NCI-H1417 treated with DMSO at 0.1 percent for 48 hours (cell line): ENCODE results near the gene MGA.
"Not testable (repeated sequence)": the region's sequence is repeated elsewhere in the genome, so short reads cannot be mapped to it uniquely, and the experiment has no call there.

Source experiments
- DNase-seq: peaks from one replicate; lab custom pipeline; 2025; lab: John Stamatoyannopoulos, UW

The MGA gene

DNA sequence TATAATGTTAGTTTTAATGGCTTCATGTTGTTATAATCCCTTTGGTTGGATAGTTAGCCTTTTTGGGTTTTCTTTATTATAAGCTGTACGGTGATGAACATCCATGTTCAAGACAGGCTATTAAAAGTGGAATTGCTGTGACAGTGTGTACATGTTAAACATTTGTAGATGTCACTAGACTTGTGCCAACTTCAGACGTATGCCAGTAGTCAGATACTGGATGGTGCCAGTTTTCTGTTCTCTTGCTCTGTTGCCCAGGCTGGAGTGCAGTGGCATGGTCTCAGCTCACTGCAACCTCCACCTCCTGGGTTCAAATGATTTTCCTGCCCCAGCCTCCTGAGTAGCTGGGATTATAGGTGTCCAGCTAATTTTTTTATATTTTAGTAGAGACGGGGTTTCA, 54.1 kb downstream of the MGA start:
- no peak for DNase-seq

DNA sequence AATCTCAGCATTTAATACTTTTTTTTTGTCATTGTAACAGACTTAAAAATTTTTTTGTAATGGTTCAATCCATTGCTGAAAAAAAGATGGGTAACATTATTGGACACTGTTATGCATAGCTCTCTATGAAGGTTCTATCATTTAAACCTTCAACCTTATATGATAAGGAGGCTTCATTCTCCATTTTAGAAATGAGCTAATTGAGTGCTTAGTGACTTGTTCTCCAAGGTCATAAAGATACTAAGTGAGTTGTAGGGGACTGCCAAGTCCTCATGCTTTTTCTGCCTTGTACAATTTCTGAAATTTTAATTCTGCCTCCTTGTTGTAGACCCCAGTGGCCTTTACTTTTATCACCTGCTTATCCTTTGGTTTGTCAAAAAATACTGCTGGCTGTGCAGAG, 56.7 kb downstream of the MGA start:
- DNase-seq = no peak

DNA sequence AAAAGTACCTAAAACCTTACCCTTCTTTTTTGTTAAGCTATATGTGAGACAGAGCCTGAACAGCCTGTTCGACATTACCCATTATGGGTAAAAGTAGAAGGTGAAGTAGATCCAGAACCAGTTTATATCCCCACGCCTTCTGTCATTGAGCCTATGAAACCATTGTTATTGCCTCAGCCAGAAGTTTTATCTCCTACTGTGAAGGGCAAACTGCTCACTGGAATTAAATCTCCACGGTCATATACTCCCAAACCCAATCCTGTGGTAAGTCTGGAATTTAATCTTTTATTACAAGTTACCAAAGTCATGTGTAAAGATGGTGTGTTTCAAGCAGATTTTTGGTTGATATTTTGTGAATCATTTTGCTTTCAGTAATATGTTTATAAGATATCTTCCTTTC, 66.9 kb downstream of the MGA start:
- DNase-seq = no peak

DNA sequence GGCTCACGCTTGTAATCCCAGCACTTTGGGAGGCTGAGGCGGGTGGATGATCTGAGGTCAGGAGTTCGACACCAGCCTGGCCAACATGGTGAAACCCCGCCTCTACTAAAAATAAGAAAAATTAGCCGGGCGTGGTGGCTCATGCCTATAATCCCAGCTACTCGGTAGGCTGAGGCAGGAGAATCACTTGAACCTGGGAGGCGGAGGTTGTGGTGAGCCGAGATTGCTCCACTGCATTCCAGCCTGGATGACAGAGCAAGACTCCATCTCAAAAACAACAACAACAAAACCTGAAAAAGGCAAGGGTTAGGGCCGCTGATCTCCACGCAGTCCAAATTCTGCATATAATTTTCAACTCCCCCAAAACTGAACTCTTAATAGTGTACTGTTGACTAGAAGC, 67.9 kb downstream of the MGA start:
- not testable (repeated sequence) for DNase-seq

DNA sequence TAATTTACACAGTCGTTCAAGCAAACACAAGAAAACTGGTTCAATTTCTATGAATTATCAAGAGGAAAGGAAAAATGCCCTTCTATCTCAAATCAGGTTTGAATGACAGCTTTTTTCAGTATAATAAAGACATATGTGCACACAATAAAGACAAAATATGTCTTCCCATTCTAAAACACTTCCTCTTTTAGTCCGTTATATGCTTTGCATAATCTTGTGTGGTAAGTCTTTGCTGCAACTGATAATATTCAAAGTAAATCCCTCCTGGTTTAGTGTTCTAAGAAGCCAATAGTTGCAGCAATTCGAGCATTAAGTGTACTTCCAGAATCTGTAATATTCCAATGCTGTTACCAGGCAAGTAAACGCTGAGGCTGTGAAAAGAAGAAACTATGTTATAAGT, 70.3 kb downstream of the MGA start:
- DNase-seq = no peak

DNA sequence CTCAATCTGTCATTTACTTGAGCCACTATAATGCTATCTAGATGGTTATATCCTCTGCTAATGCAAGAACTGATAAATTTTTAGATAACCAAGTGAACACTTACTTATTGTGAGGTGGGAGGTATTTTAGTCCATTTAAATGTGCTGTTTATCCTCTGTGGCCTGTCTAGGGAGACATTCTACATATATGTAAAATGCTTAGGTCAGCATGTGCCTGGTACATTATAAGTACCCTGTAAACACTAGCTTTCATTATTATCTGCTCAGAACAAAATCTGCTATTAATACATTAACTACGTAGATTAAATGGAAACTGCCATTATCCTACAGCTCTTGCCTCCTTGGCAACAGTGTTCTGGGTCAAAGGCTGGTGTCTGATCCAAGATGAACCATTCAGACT, 72.3 kb downstream of the MGA start:
- no peak for DNase-seq

DNA sequence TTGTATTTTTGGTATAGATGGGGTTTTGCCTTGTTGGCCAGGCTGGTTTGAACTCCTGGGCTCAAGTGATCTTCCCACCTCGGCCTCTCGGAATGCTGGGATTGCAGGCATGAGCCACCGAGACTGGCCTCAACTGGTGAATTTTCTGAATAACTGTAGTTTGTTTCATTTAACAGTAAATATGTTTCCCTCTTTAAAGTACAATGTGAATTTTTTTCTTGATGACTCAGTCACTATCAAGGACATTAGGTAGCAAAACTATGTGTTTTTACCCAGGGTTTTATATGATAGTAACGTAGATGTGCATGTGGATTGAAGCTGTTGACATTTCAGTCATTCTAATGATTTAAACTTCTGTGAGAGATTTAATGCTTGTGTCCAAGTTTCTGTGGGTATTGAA, 73.9 kb downstream of the MGA start:
- no peak for DNase-seq

DNA sequence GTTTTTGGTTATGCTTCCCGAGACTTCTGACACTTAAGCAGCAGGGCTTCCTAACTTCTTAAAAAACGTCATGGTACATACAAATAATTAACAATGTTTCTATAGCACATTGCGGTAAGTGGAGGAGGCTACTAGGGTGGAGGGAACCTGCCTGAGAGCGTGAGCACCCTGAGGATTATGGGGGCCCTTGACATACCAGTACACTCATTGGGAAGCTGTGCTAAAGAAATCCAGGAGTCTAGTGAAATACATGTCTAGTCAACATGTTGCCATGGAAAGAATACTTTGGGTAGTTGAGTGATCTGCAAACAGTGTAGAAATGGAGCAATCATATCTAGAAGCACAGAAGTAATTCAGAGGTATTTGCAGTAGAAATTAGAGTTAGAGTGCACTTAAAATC, 74.8 kb downstream of the MGA start:
- DNase-seq = no peak

DNA sequence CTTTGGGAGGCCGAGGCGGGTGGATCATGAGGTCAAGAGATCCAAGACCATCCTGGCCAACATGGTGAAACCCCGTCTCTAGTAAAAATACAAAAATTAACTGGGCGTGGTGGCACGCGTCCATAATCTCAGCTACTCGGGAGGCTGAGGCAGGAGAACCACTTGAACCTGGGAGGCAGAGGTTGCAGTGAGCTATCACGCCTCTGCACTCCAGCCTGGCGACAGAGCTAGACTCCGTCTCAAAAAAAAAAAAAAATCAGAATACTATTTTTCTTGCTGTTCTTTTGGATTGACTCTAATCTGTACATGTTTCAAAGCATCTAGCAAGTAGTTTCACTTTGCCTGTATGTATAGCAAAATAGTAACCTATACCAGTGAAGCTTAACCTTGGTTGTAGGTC, 75.3 kb downstream of the MGA start:
- not testable (repeated sequence) for DNase-seq

DNA sequence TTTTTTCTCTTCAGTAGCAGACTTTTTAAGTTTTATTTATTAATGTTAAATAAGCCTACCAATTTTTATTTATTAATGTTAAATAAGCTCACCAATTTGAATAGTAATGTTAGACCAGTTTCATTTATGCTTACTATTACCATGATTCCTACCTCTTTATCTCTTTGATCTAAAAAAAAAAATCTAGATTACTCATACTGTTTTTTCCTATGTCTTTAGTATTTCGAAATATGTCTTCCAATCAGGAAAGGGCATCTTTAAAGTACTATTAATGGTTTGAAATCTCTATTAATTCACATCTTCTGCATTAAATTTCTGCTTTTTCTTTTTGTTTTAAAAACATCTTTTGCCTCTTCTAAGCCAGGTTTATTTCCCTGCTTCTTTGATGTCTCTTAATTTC, 86.6 kb downstream of the MGA start:
- no peak for DNase-seq

DNA sequence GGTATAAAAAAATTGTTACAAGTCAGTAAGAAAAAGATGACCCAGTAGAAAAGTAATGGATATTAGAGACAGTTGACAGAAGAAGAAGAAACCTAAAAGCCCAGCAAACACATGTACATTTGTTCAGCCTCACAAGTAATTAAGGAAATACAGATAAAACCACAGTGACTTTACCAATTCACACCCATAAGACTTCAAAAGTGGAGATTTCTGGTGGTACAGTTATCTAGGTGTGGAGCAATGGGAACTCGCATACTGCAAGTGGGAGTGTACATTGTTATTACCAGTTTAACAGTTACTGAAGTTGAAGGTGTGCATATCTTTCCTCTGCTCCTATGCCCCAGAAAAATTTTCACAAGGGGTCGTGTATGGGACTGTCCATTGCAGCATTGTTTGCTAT, 96.0 kb downstream of the MGA start:
- no peak for DNase-seq

DNA sequence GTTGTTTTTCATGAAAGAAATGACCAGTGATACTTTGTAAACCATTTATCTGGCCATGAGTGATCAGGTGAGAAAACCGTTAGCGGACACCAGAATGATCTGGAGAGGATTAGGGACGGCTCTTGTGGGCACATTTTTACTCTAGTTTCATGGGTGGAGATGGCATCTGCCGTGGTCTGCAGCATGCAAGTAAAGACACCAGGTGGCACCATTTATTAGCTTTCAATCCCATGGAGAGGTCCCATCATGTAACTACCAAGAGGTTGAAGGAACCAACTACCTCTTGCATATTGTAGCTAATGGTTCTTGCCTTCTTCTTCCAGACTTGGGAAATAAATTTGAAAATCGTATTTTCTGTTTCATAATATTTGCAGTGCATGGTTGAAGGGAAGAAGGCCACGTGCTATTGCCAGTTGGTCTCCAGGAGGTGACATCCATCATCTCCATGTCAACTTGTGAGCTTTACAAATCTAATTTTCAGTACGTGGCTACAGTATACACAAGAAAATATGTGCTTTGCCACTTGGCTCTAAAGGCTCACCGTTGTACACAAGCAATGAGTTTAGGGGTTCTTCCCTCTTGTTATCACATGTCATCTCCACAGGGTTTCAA, 112.6 kb downstream of the MGA start:
- DNase-seq = no peak

DNA sequence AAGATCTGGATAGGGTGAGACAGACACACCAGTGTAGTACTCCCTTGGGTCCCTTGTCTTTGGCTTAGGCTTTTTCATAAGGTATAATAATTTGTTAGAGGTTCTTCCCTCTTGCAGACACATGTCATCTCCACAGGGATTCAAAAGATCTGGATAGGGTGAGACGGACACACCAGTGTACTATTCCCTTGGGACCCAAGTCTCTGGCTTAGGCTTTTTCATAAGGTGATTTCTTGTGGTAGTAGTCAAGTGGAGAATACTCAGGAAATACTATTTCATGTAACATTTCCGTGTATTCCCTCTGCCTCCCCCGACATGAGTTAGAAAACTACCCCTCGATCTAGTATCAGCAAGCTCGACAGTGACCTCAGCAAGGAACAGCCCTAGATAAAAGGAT, 113.1 kb downstream of the MGA start:
- no peak for DNase-seq

DNA sequence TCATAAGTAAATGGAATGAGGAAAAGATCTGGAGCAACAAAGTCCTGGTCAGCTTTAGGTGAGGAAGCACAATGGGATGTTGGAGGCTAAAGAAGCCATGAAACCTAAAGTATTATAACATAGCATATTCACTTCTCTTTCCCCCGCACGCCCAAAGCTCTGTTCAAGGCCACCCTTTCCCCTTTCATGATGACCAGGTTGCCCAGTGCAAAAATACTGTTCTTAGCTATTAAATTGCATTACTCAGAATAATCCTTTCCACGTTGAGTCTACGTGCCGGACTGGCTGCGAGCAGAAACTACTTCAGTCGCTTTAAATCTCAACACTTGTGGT, 113.5 kb downstream of the MGA start:
- DNase-seq = no peak

DNA sequence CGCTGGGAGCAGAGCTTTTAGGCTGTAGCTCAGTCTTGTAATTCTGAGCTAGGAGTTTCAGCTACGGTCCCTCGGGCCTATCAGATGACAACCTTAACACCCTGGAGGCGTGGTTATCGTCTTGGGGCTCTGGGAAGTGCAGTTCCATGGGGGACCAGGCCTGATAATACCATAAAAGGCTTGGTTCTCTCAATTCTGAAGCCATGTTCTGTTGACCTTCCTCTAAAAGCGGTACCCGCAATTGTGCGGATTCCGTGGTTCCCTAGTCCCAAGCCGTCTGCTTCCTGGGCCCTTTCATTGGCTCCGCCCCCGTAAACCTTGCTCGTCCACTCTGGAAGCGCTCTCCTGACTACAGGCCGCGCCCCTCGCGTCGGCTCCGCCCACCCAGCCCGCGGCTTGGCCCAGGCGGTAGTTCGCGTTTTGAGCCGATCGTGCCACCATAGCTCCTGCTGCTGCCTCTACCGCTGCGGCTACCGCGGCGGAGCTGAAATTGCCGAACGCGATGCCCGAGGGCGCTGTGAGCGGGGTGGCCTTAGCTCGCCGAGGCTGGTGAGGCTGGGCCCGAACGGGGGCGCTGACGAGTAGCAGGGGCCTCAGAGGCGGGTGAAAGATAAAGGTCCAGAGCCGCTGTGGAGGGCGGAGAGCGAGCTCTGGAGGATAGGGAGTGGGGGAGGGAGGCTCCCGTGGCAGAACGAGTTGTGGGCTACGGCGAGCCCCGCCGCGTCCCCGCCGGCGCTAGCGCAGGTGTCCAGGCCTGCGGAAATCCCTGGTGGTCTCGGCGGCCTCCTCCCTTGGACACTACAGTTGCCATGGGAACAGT, 114.1 kb downstream of the MGA start, which contains the start of gene MAPKBP1:
Gene MAPKBP1, plus strand, starts transcription at position 423 of the 820 bp plus-strand sequence. CDS start 792 bp downstream, outside the sequence.
- peak; percentile 70 for DNase-seq

DNA sequence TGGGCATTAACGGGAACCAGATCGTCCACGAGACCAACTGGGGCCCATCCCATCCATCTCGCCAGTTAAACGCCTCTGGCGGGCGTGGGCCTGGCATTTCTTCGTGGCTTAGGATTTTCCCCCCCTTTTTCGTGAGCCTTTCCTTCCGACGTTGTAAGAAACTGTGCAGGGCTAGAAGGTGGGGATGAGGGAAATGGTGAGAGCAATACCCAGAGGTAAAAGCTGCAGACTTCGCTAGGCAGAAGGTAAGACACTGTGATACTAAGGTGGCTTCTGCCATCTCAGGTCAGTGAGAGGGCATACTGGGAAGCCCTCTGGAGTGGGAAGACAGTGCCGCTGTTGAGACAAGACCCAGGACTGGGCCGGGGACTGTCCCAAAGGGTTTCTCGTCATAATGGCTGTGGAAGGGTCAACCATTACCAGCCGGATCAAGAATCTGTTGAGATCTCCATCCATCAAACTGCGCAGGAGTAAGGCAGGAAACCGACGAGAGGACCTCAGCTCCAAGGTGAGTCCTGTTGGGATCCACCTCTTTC, 114.7 kb downstream of the MGA start:
- no peak for DNase-seq

DNA sequence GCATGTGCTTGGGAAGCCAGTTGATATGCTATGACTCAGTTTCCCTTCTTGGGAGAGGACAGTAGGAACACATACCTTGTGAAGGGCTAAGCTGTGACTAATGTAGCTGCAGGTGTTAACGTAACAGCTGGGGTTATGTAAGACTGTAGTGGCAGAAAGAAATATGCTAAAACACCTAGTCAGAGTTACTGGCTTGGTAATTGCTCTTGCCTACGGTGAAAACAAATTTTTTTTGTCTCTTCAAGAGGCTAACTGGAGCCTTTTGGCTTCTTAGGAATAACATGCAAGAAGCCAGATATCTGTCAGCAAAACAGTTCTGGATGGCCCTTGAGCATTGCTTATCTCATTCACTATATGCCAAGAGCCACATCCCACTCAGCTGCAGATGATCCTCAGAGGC, 115.4 kb downstream of the MGA start:
- no peak for DNase-seq

DNA sequence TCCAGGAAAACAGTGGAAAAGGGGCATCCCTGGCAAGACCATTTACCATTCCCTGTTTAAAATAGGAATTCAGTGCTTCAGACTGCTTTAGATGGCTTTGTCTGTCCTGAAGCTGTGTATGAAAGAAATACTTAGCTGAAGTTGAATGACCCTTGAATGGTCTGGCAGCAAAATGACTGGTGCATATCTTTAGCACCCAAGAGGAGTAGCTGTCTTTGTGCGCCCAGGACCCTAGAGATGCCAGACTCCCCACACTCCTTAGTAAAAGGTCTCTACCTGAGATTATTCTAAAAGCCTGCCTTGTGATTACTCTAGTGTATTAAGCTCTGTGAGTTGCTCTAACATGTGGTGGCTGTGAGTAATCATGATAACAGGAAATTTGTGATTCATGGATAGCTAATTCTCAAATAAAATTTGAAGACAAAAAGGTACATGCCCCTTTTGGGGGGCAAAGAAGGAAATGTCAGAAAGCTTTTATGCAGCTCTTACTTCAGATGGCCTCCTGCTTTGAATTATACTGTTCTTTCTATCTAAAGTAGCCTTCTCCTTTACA, 117.3 kb downstream of the MGA start:
- no peak for DNase-seq

DNA sequence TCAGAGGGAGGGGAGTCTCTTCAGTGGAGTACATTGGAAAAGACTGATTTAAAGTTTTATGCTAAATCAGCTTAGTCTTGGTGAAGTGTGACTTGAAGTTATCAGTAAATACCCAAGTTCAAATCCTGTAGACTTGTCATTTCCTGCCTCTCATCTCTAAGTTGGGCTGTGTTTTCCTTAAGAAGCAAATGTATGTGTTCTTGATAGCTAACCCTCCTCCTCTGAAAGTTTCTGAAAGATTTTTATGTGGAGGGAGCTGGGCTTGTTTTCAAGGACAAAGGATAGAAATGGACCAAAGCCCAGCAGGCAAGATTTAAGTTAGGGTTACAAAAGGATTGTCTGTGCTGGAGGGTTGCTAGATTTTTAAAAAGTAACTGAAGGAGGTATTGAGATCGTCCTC, 118.3 kb downstream of the MGA start:
- DNase-seq = no peak

DNA sequence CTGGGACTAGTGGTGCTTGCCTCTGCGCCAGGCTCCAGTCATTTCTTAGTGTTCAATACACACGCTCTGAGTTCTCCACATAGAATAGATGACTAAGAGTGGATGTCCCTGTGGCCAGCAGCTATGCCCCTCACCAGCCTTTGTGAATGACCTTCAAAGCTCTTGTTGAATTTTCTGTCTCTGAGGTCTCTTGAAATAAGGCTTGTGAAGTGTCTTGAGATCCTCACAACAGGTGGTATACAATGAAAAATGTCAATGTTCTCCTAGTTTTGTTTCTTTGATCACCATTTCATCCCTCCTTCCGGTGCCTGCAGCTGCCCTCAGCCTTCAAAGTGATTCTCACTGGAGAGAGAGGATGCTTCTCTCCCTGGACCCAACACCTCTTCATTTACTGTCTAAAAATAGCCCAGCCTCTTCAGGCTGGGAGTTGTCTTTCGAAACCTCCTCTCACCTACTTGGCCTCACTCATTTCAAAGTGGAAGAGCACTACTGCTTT, 119.5 kb downstream of the MGA start:
- DNase-seq = no peak

DNA sequence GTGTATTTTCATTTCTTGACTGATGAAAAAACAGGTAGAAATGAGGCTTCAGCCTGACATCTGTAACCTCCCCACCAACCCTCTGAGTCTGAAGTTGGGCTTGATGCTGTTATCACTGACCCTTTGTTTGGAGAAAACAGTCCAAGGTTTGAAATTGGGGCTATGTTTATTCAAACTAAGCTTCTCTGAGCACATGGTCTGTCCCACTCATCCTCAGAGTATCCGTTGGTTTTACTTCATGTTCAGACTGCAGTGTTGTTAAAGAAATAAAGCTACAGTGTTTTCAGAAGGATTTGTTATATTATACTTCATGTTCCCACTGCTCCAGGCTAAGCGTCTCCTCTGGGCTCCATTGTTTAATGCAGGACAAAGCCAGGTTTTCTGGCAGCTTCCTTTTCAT, 120.1 kb downstream of the MGA start:
- DNase-seq = no peak

DNA sequence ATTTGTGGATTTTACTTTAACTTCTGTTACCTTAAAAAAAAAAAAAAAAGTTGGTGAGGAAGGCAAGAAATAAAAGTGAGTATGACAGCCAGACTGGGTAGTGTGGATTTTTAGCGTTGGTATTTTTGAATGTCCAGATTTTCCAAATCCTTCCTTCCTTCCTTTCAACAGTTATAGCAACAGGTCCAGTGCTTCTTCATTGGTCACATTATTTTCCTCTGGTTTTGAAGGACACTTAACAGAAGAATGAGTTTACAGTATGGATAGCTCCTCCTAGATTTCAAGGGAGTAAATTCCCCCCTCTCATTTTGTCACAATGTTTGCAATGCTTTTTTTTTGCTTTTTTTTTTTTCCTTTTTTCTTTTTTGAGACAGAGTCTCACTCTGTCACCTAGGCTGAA, 120.5 kb downstream of the MGA start:
- DNase-seq = no peak
